ENCODE results near the gene ECHDC1. TPM values are rescaled to one million over a fixed set of nuclear protein-coding genes. Genes with fewer than 3 reads are reported as not detected.

Gene ECHDC1
- total RNA-seq, 4 donors from 2014 or later, result 29.6 to 70.8 (median 53.5) TPM

DNA sequence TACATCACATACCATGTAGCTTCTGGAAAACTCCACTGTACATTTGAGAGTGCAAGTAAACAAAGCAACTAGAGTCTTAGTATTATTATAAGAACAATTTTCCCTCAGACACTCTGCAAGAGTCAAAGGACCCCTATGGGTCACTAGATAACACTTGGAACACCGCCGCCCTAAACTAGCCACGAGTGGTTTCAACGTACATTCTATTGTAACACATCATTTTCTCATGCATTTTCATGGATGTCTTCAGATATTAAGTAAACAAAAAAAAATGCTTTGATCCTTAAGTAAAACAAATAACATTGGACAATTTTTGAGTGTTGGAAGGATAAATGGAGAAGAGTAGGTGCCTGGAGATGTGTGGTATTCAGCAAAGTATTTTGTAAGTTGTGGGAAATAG is 79.9 kb downstream of the ECHDC1 start:
- Histone ChIP-seq H3K4me3 (no peak overlapping the region), H3K9me3 (no peaks in the 10 kb centered on the region), H3K27me3 (no peaks in the 10 kb centered on the region), H3K4me1 (peaks cover 0 to 15% (median 4%) of the 10 kb centered on the region in 3 donors), H3K36me3 (no peaks in the 10 kb centered on the region), H3K27ac (no peak overlapping the region)
- intact Hi-C loops (cut with DNase I), result no loop called here
- 59 to 66% methylated on average over 4 of the region's 4 CpGs for WGBS, 2 donors
- TF ChIP-seq, protein P1, sequence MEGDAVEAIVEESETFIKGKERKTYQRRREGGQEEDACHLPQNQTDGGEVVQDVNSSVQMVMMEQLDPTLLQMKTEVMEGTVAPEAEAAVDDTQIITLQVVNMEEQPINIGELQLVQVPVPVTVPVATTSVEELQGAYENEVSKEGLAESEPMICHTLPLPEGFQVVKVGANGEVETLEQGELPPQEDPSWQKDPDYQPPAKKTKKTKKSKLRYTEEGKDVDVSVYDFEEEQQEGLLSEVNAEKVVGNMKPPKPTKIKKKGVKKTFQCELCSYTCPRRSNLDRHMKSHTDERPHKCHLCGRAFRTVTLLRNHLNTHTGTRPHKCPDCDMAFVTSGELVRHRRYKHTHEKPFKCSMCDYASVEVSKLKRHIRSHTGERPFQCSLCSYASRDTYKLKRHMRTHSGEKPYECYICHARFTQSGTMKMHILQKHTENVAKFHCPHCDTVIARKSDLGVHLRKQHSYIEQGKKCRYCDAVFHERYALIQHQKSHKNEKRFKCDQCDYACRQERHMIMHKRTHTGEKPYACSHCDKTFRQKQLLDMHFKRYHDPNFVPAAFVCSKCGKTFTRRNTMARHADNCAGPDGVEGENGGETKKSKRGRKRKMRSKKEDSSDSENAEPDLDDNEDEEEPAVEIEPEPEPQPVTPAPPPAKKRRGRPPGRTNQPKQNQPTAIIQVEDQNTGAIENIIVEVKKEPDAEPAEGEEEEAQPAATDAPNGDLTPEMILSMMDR (IDR thresholded peaks at IDR 0.05), result no peak
- no peak for TF ChIP-seq POLR2A (IDR thresholded peaks at IDR 0.05)
- DNase-seq, result no peak

DNA sequence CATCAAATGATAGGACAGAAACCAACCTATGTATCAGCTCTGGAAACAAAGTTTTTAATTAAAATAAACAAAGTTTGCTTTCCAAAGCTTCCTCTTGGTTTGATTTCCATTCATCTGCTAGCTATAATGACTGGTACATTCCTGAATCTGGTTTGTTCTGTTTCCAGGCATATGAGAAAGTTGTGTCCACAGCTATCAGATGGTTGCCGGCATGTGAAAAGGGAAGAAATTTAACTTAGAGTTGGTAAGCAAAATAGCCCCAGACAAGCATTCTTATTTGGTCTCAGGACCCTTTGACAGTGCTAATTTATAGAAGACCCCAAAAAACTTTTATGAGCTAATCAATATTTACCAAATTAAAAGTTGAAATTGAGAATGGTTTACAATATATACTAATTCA is 80.5 kb downstream of the ECHDC1 start:
- 64 to 80% methylated on average over 1 of the region's 1 CpG for WGBS, 2 donors
- intact Hi-C loops (cut with DNase I), result no loop called here

DNA sequence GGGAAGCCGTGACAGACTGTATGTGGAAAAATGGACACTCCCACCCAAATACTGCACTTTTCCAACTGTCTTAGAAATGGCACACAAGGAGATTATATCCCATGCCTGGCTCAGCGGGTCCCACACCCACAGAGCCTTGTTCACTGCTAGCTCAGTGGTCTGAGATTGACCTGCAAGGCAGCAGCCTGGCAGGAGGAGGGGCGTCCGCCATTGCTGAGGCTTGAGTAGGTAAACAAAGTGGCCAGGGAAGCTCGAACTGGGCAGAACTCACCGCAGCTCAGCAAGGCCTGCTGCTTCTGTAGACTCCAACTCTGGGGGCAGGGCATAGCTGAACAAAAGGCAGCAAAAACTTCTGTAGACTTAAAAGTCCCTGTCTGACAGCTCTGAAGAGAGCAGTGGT is 88.1 kb downstream of the ECHDC1 start:
- Histone ChIP-seq H3K4me1 (no peaks in the 10 kb centered on the region), H3K9me3 (no peaks in the 10 kb centered on the region), H3K27me3 (no peaks in the 10 kb centered on the region), H3K27ac (no peak overlapping the region), H3K4me3 (no peak overlapping the region), H3K36me3 (no peaks in the 10 kb centered on the region)
- DNase-seq, result no peak
- intact Hi-C loops (cut with DNase I), result no loop called here
- WGBS, 2 donors, result 88% methylated on average over 1 of the region's 6 CpGs; no CpG with 5 or more reads in 1 of the 2 donors
- TF ChIP-seq, protein P1 (IDR thresholded peaks at IDR 0.05), result no peak
- TF ChIP-seq POLR2A (IDR thresholded peaks at IDR 0.05), result no peak

More for the DNA sequence above, 80.5 kb downstream of the ECHDC1 start:
- TF ChIP-seq POLR2A (IDR thresholded peaks at IDR 0.05), result no peak
- TF ChIP-seq, protein P1 (IDR thresholded peaks at IDR 0.05), result no peak
- no peaks in the 10 kb centered on the region for H3K36me3 ChIP-seq
- DNase-seq, result no peak
- H3K4me3 ChIP-seq, result no peak overlapping the region
- peaks cover 0 to 9% (median 0%) of the 10 kb centered on the region in 3 donors for H3K4me1 ChIP-seq
- H3K27ac ChIP-seq, result no peak overlapping the region
- H3K9me3 ChIP-seq, result no peaks in the 10 kb centered on the region
- no peaks in the 10 kb centered on the region for H3K27me3 ChIP-seq

DNA sequence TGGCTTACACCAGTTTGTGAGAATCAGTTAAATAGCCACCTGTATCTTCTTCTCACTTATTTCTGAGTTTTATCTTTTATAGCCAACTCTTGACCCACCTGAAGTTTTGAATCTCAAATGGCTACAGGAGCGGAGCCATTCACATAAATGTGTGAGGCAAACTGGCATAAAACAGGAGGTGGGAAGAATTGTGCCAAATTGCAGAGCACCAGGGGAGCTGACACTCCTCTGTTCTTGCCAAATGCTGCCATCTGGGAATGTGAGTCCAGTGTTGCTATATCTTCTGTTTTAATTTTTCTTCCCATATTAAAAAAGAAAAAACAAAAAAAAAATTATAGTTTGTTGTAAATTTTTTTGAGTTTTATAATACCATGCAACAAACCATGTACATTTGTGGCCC is 93.8 kb downstream of the ECHDC1 start:
- H3K4me3 ChIP-seq, result no peak overlapping the region
- 86 to 94% methylated on average over 1 of the region's 1 CpG for WGBS, 2 donors
- intact Hi-C loops (cut with DNase I), result no loop called here
- no peaks in the 10 kb centered on the region for H3K4me1 ChIP-seq
- TF ChIP-seq, protein P1 (IDR thresholded peaks at IDR 0.05), result no peak
- no peak overlapping the region for H3K27ac ChIP-seq
- no peaks in the 10 kb centered on the region for H3K27me3 ChIP-seq
- no peaks in the 10 kb centered on the region for H3K36me3 ChIP-seq
- DNase-seq, result no peak
- no peaks in the 10 kb centered on the region for H3K9me3 ChIP-seq

DNA sequence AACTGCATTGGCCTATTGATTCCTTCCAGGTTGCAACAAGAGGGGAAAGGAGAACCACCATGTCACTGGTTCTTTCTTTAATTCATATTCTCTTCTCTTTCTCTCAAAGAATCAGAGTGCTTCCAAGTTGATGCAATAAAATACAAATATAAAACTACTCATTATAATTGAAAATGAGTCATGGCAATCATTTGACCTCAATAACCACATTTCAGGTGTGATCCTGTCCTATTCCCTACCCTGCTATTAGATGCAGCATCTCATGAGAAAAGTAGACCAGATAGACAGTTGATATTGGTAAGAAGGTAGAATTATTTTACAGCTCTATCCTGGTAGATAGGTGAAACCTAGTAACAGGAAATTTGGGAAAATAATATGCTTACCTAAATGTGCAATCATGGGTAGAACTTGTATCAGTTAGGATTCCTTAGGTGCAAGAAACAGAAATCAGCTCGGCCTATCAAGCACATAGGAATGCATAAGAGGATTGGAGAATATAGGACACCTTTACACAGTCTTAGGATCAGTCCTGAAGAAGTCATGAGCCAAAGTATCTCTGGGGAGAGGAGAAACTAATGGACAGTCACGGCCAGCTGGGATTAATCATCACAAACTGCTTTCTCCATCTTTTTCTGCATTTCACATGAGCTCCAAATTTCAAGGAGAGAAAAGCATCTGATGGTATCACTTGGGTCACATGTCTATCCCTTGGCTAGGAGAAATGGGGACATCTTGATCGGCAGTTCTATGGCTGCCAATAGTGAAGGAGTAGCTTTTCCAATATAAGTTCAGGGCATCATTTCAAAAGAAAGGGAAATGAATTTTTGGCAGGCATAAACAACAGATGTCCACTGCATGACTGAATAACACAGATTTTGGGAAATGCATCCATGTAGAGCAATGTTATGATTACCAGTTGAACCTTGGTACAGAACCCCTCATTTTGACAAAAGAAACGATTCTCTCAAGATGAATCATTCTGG is 96.0 kb downstream of the ECHDC1 start:
- intact Hi-C loops (cut with DNase I), result no loop called here
- Histone ChIP-seq H3K4me3 (no peak overlapping the region), H3K27ac (no peak overlapping the region), H3K36me3 (no peaks in the 10 kb centered on the region), H3K9me3 (no peaks in the 10 kb centered on the region), H3K4me1 (no peaks in the 10 kb centered on the region), H3K27me3 (no peaks in the 10 kb centered on the region)
- TF ChIP-seq, protein P1 (IDR thresholded peaks at IDR 0.05), result no peak
- no peak for TF ChIP-seq POLR2A (IDR thresholded peaks at IDR 0.05)
- no peak for DNase-seq
- 58 to 59% methylated on average over 4 of the region's 4 CpGs for WGBS, 2 donors
